SK-N-SH treated with all-trans-retinoic acid at 6 μM for 48 hours (cell line): ENCODE measurements around the gene STK33.

Source experiments
- ATAC-seq: fragments of 200-7000 bp; cut with Tn5 transposase; 3 replicates; pipeline ENCODE4 v1.9.1; 2020; ENCODE audit warnings: mild to moderate bottlenecking, moderate library complexity
- ARNTL ChIP-seq: fragments of 450-650 bp; formaldehyde crosslinking; IDR thresholded peaks from 2 replicates; pipeline ENCODE4 v1.5.0; 2020; ENCODE audit warnings: low read depth, mild to moderate bottlenecking, moderate library complexity, borderline replicate concordance
- BACH2 ChIP-seq: fragments of 250-450 bp; sonication (Bioruptor Pico); IDR thresholded peaks from 2 replicates; pipeline ENCODE4 v1.9.0; 2021; ENCODE audit warnings: mild to moderate bottlenecking, borderline replicate concordance
- CSDC2 ChIP-seq: fragments of 250-450 bp; sonication (Bioruptor Pico); IDR thresholded peaks from 2 replicates; pipeline ENCODE4 v1.5.0; 2020; ENCODE audit warnings: mild to moderate bottlenecking, moderate library complexity
- ESRRG ChIP-seq: fragments of 250-450 bp; sonication (Bioruptor Pico); IDR thresholded peaks from 2 replicates; pipeline ENCODE4 v1.6.1; 2021; ENCODE audit warnings: mild to moderate bottlenecking
- GLIS3 ChIP-seq: fragments of 250-450 bp; sonication (Bioruptor Pico); IDR thresholded peaks from 2 replicates; pipeline ENCODE4 v1.5.0; 2020; ENCODE audit warnings: mild to moderate bottlenecking, moderate library complexity
- ISL1 ChIP-seq: fragments of 250-450 bp; sonication (Bioruptor Pico); IDR thresholded peaks from 2 replicates; pipeline ENCODE4 v2.1.2; 2022; ENCODE audit warnings: mild to moderate bottlenecking, moderate library complexity
- OSR1 ChIP-seq: fragments of 250-450 bp; sonication (Bioruptor Pico); IDR thresholded peaks from 2 replicates; pipeline ENCODE4 v1.8.0; 2022; ENCODE audit warnings: moderate library complexity, mild to moderate bottlenecking, inconsistent platforms
- PATZ1 ChIP-seq: fragments of 250-450 bp; sonication (Bioruptor Pico); IDR thresholded peaks from 2 replicates; pipeline ENCODE4 v1.8.0; 2020; ENCODE audit warnings: mild to moderate bottlenecking, moderate library complexity, borderline replicate concordance
- RARB ChIP-seq: fragments of 250-450 bp; sonication (Bioruptor Pico); IDR thresholded peaks from 2 replicates; pipeline ENCODE4 v1.8.0; 2021; ENCODE audit warnings: mild to moderate bottlenecking, moderate library complexity
- SNAI2 ChIP-seq: fragments of 250-450 bp; sonication (Bioruptor Pico); IDR thresholded peaks from 2 replicates; pipeline ENCODE4 v1.5.0; 2020; ENCODE audit warnings: mild to moderate bottlenecking, moderate library complexity
- TCF4 ChIP-seq: fragments of 250-450 bp; sonication (Bioruptor Pico); IDR thresholded peaks from 2 replicates; pipeline ENCODE4 v1.8.0; 2021; ENCODE audit warnings: mild to moderate bottlenecking, moderate library complexity, borderline replicate concordance
- TOX ChIP-seq: fragments of 250-450 bp; sonication (Bioruptor Pico); IDR thresholded peaks from 2 replicates; pipeline ENCODE4 v1.8.0; 2021; ENCODE audit warnings: mild to moderate bottlenecking, moderate library complexity, borderline replicate concordance
- TSHZ2 ChIP-seq: fragments of 250-450 bp; sonication (Bioruptor Pico); IDR thresholded peaks from 2 replicates; pipeline ENCODE4 v1.5.0; 2020; ENCODE audit warnings: mild to moderate bottlenecking, moderate library complexity
- ZC3H10 ChIP-seq: fragments of 250-450 bp; sonication (Bioruptor Pico); IDR thresholded peaks from 2 replicates; pipeline ENCODE4 v1.5.1; 2021; ENCODE audit warnings: mild to moderate bottlenecking, moderate library complexity
- ZNF565 ChIP-seq: fragments of 450-650 bp; formaldehyde crosslinking; conservative IDR thresholded peaks from 2 replicates; pipeline ENCODE4 v1.5.0; 2020; ENCODE audit warnings: low read depth, mild to moderate bottlenecking, moderate library complexity
- ZNF70 ChIP-seq: fragments of 450-650 bp; formaldehyde crosslinking; IDR thresholded peaks from 2 replicates; pipeline ENCODE4 v1.5.0; 2020; ENCODE audit warnings: mild to moderate bottlenecking, moderate library complexity
- TF ChIP-seq, protein P1 (sequence below): fragments of 250-450 bp; sonication (Bioruptor Pico); IDR thresholded peaks from 2 replicates; pipeline ENCODE4 v1.5.1; 2021; ENCODE audit warnings: mild to moderate bottlenecking, moderate library complexity
- TF ChIP-seq, protein P2 (sequence below): fragments of 250-450 bp; sonication (Bioruptor Pico); IDR thresholded peaks from 2 replicates; pipeline ENCODE4 v1.8.0; 2021; ENCODE audit warnings: low read depth, mild to moderate bottlenecking, moderate library complexity, borderline replicate concordance
- TF ChIP-seq, protein P3 (sequence below): fragments of 250-450 bp; sonication (Bioruptor Pico); IDR thresholded peaks from 2 replicates; pipeline ENCODE4 v1.5.1; 2020; ENCODE audit warnings: low read depth, mild to moderate bottlenecking, moderate library complexity

The STK33 gene

GRCh38 chr11:8363921-8364320, 230.1 kb downstream of the STK33 start (continued):
- TF ChIP-seq, protein P1, sequence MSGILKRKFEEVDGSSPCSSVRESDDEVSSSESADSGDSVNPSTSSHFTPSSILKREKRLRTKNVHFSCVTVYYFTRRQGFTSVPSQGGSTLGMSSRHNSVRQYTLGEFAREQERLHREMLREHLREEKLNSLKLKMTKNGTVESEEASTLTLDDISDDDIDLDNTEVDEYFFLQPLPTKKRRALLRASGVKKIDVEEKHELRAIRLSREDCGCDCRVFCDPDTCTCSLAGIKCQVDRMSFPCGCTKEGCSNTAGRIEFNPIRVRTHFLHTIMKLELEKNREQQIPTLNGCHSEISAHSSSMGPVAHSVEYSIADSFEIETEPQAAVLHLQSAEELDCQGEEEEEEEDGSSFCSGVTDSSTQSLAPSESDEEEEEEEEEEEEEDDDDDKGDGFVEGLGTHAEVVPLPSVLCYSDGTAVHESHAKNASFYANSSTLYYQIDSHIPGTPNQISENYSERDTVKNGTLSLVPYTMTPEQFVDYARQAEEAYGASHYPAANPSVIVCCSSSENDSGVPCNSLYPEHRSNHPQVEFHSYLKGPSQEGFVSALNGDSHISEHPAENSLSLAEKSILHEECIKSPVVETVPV (CRISPR knock-in tag), result no peak
- TF ChIP-seq ZNF70 (CRISPR knock-in tag) (no peak), TCF4 (CRISPR knock-in tag) (no peak)
- TF ChIP-seq, protein P2, sequence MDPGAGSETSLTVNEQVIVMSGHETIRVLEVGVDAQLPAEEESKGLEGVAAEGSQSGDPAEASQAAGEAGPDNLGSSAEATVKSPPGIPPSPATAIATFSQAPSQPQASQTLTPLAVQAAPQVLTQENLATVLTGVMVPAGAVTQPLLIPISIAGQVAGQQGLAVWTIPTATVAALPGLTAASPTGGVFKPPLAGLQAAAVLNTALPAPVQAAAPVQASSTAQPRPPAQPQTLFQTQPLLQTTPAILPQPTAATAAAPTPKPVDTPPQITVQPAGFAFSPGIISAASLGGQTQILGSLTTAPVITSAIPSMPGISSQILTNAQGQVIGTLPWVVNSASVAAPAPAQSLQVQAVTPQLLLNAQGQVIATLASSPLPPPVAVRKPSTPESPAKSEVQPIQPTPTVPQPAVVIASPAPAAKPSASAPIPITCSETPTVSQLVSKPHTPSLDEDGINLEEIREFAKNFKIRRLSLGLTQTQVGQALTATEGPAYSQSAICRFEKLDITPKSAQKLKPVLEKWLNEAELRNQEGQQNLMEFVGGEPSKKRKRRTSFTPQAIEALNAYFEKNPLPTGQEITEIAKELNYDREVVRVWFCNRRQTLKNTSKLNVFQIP (CRISPR knock-in tag), result no peak

DNA sequence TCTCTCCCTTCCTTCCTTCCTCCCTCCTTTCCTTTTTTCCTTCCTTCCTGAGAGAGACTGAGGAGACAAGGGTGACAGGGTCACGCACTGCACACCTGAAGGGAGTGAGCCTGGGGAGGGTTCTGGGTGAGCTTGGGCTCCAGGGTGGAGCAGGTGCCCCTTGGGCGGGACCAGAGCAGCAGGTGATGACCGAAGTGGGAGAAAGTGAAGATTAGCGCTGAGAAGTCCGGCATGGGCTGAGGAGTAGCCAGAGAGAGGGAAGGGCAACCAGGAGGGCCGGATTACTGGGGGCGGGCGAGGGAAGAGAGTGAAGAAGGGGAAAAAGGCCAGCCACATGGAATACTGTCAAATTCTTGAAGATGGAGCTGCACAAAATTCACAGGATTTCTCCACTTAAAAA, 231.1 kb downstream of the STK33 start:
- ATAC-seq, result no peak
- TF ChIP-seq SNAI2 (no peak), OSR1 (CRISPR knock-in tag) (no peak), ISL1 (CRISPR knock-in tag) (no peak), BACH2 (CRISPR knock-in tag) (no peak), ZC3H10 (CRISPR knock-in tag) (no peak), ZNF565 (no peak), CSDC2 (CRISPR knock-in tag) (no peak)
- TF ChIP-seq, protein P1 (CRISPR knock-in tag), result no peak
- TF ChIP-seq, all 23 proteins: peak for 0

DNA sequence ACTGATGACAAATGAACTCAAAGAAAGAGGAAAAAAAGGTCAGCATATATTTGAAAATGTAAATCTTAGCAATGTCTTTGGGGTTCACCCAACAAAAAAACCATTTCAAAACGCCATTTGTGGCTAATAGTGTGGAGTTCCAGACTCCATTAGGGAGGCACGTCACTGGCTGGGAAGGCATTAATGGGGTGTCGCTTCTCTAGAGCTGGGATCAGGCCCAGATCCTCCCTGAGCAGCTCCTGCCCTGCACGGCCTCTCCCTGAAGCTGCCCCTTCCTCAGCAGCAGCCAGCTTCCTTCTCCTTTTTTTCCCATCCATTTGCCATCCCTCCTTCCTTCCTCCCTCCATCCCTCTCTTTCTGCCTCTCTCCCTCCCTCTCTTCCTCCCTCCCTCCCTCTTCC, 231.5 kb downstream of the STK33 start:
- ATAC-seq, result no peak
- TF ChIP-seq BACH2 (CRISPR knock-in tag), result no peak
- TF ChIP-seq, protein P3, sequence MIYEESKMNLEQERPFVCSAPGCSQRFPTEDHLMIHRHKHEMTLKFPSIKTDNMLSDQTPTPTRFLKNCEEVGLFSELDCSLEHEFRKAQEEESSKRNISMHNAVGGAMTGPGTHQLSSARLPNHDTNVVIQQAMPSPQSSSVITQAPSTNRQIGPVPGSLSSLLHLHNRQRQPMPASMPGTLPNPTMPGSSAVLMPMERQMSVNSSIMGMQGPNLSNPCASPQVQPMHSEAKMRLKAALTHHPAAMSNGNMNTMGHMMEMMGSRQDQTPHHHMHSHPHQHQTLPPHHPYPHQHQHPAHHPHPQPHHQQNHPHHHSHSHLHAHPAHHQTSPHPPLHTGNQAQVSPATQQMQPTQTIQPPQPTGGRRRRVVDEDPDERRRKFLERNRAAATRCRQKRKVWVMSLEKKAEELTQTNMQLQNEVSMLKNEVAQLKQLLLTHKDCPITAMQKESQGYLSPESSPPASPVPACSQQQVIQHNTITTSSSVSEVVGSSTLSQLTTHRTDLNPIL (CRISPR knock-in tag), result no peak
- no peak for TF ChIP-seq ISL1 (CRISPR knock-in tag)
- no peak for TF ChIP-seq RARB (CRISPR knock-in tag)
- TF ChIP-seq ZNF565, result no peak
- TF ChIP-seq ESRRG (CRISPR knock-in tag), result no peak
- no peak for TF ChIP-seq CSDC2 (CRISPR knock-in tag)
- TF ChIP-seq ARNTL (CRISPR knock-in tag), result no peak
- TF ChIP-seq, protein P1 (CRISPR knock-in tag), result no peak
- TF ChIP-seq ZC3H10 (CRISPR knock-in tag), result no peak
- no peak for TF ChIP-seq TSHZ2
- TF ChIP-seq, all 23 proteins: peak for 0

DNA sequence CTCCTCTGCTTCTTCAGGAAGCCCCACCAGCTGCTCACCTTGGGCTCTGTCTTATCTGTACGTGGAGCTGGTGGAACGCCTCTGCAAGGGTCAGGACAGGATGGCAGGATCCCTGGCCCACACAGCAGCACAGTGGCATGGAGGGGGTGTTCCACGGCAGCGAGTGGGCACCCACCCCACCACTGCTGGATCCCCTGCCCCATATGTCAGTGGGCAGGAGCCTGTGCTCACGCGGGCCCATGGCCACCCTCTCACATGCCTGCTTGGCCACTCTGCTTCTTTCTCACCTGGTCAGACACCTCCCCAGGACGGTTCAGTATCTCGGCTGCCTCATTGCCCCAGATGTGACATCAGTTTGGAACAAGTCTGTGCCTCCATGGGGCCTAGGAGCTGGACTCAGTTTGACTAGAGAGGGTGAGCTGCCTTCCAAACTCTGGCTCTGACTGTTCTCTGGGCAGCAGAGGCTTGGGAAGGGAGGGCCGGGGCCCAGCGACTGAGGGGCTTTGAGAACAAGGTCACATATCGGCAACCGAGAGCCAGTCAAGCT, 232.3 kb downstream of the STK33 start:
- ATAC-seq, result no peak
- TF ChIP-seq, protein P1 (CRISPR knock-in tag), result no peak
- no peak for TF ChIP-seq ZNF565
- TF ChIP-seq, protein P2 (CRISPR knock-in tag), result no peak
- no peak for TF ChIP-seq TOX (CRISPR knock-in tag)
- TF ChIP-seq ZNF70 (CRISPR knock-in tag), result no peak
- no peak for TF ChIP-seq GLIS3 (CRISPR knock-in tag)
- no peak for TF ChIP-seq PATZ1 (CRISPR knock-in tag)
